Left ventricle myocardium inferior (tissue), 1 donor: ENCODE results near the gene ELAVL2. TPM values are rescaled to one million over a fixed set of nuclear protein-coding genes. Genes with fewer than 3 reads are reported as not detected.

Experiments
- DNase-seq: peaks from one replicate; pipeline ENCODE4 v3.0.0-alpha.2; 2020
- H3K27ac ChIP-seq: fragments of 200-600 bp; replicated peaks from 2 replicates; pipeline ENCODE4 v1.8.0; 2021
- H3K27me3 ChIP-seq: fragments of 200-600 bp; 2 replicates; pipeline ENCODE4 v1.8.0; 2021; ENCODE audit warnings: low read depth
- H3K36me3 ChIP-seq: fragments of 200-600 bp; 2 replicates; pipeline ENCODE4 v1.8.0; 2021
- H3K4me1 ChIP-seq: fragments of 200-600 bp; 2 replicates; pipeline ENCODE4 v1.8.0; 2021
- H3K4me3 ChIP-seq: fragments of 200-600 bp; 2 replicates; pipeline ENCODE4 v1.8.0; 2021; ENCODE audit warnings: mild to moderate bottlenecking, moderate library complexity
- H3K9me3 ChIP-seq: fragments of 200-600 bp; replicated peaks from 2 replicates; pipeline ENCODE4 v1.8.0; 2021
- intact Hi-C: fragments of 100-400 bp; cut with micrococcal nuclease; formaldehyde crosslinking; loops from one replicate; pipeline ENCODE4 v1.11.0; 2022
- total RNA-seq: library from RNA; stranded (reverse); fragmentation: NEBNext Ultra II Directional; extraction: Animal tissue kit (Norgen Biotek cat#: 25700); gene quantifications from one replicate; pipeline ENCODE4 v1.2.1, GENCODE V29; 2021
- TF ChIP-seq, protein P1 (sequence below): fragments of 200-600 bp; IDR thresholded peaks from 2 replicates; pipeline ENCODE4 v1.8.0; 2021; ENCODE audit warnings: antibody characterized with exemption, mild to moderate bottlenecking, borderline replicate concordance
- donor health status: DM: no; HTN: yes; CAD: no; lungs with severe emphysema.

Gene ELAVL2
- total RNA-seq, 1 donor from 2014 or later, result 0.08 TPM

DNA sequence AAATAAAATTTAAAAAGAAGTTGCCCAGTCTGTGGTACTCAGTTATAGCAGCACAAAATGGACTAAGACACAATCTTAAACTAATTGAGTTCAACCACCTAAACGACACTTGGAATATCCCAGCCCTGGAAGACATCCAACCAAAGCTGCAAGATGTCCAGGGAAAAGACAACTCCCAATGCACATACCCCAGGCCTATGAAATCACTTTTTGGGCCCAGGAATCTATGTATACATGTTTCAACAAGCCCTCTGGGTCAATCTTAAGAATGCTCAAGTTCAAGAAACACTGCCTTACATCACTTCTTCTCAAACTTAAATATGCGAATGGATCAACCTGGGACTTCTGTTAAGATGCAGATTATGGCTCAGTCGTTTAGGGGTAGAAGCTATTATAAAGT, 148.6 kb downstream of the ELAVL2 start:
- Histone ChIP-seq H3K4me1 (no peaks in the 10 kb centered on the region), H3K9me3 (no peaks in the 10 kb centered on the region), H3K4me3 (no peak overlapping the region), H3K27me3 (no peaks in the 10 kb centered on the region), H3K36me3 (no peaks in the 10 kb centered on the region), H3K27ac (no peak overlapping the region)
- intact Hi-C loops, result no loop called here
- DNase-seq, result no peak
- TF ChIP-seq, protein P1, sequence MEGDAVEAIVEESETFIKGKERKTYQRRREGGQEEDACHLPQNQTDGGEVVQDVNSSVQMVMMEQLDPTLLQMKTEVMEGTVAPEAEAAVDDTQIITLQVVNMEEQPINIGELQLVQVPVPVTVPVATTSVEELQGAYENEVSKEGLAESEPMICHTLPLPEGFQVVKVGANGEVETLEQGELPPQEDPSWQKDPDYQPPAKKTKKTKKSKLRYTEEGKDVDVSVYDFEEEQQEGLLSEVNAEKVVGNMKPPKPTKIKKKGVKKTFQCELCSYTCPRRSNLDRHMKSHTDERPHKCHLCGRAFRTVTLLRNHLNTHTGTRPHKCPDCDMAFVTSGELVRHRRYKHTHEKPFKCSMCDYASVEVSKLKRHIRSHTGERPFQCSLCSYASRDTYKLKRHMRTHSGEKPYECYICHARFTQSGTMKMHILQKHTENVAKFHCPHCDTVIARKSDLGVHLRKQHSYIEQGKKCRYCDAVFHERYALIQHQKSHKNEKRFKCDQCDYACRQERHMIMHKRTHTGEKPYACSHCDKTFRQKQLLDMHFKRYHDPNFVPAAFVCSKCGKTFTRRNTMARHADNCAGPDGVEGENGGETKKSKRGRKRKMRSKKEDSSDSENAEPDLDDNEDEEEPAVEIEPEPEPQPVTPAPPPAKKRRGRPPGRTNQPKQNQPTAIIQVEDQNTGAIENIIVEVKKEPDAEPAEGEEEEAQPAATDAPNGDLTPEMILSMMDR, result no peak

DNA sequence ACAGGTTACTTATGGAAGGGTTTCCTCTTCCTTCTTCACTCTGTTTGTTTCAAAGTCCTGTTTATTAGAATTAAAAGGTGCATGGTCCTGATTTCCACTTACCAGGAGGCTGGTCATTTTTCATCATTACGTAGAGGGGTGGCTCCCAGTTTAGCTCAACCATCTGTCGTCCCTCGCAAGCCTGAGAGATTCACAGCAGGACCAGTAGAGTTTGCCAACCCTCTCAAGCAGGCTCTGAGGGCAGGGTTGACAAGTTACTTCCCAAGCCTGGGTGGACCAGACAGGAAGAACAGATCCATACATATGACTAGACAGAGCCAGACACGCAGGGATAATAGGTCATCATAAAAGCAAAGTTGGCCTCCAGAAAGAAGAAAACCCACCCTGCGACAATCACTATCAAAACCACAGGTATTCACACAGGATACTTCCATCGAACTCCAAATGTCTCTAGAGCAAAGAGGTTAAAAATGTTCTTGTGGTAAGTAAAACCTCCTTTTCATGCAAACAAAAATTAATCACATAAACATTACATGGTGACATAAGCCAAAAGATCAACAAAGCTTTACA, 151.9 kb downstream of the ELAVL2 start:
- DNase-seq, result no peak
- intact Hi-C loops, result no loop called here
- H3K36me3 ChIP-seq, result no peaks in the 10 kb centered on the region
- H3K27ac ChIP-seq, result no peak overlapping the region
- H3K4me1 ChIP-seq, result no peaks in the 10 kb centered on the region
- TF ChIP-seq, protein P1, result no peak
- H3K9me3 ChIP-seq, result no peaks in the 10 kb centered on the region
- no peak overlapping the region for H3K4me3 ChIP-seq
- H3K27me3 ChIP-seq, result no peaks in the 10 kb centered on the region

DNA sequence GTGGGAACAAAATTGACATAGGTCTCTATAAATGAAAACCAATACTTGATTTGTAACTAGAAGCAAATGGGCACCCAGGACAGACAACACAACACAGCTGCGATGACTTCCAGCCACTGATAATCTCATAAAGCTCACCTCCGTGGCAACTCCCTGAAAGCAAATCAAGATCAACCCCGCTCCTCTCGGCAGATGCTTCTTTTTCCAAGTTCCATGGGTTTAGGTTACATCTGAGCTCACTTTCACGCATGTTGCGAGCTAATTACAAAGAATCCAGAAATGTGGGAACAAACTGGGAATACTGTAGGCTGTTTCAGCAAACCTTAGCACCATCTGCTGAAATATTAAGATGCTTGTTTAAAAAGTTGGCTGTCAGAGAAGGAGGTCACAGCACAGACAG, 153.9 kb downstream of the ELAVL2 start:
- DNase-seq, result no peak
- Histone ChIP-seq H3K4me1 (no peaks in the 10 kb centered on the region), H3K9me3 (no peaks in the 10 kb centered on the region), H3K27me3 (no peaks in the 10 kb centered on the region), H3K27ac (no peak overlapping the region), H3K4me3 (no peak overlapping the region), H3K36me3 (no peaks in the 10 kb centered on the region)
- intact Hi-C loops, result no loop called here
- TF ChIP-seq, protein P1, result no peak

DNA sequence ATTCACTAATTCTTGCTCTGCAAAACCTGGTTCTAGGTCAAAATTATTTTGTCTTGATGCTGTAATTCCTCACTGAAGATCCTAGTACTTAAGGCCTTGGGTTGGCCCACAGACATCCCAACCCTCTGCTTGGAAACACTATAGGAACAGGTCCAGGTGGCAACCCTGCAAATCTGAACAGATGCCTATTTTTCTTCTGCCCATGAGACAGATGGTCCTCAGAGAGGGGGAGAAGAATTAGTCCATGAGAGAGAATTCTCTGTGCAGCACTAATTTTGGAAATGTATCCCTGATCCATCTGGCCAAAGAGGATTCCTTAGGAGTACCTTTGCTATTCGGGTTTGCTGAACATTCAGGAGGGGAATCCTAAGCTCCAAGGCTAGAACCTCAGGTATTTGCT, 156.3 kb downstream of the ELAVL2 start:
- Histone ChIP-seq H3K36me3 (no peaks in the 10 kb centered on the region), H3K27ac (no peak overlapping the region), H3K4me3 (no peak overlapping the region), H3K27me3 (no peaks in the 10 kb centered on the region), H3K9me3 (no peaks in the 10 kb centered on the region), H3K4me1 (no peaks in the 10 kb centered on the region)
- TF ChIP-seq, protein P1, result no peak
- intact Hi-C loops, result no loop called here
- DNase-seq, result no peak

DNA sequence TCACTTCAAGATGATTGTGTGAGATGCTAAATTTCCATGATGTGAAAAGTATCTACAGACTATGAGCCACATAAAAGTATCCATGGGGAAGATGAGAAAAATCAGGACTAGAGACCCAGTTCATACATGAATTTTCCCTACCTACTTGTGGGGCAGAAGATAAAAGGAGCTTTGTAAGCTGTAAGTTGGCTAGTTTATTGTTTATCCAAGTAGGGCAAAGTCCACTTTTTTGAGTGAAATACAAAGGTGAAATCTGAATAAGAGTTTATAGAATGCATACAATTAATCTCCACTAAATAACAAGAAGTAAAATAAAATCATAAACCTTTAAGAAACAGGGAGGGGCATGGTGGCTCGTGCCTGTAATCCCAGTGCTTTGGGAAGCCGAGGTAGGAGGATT, 160.4 kb downstream of the ELAVL2 start:
- intact Hi-C loops, result no loop called here
- Histone ChIP-seq H3K27ac (no peak overlapping the region), H3K27me3 (no peaks in the 10 kb centered on the region), H3K9me3 (no peaks in the 10 kb centered on the region), H3K4me1 (no peaks in the 10 kb centered on the region), H3K36me3 (no peaks in the 10 kb centered on the region), H3K4me3 (no peak overlapping the region)
- no peak for DNase-seq
- TF ChIP-seq, protein P1, result no peak
